Mesenchymal stem cell (in vitro differentiated cells and primary cell): ENCODE data around the gene TMEM170B.

Source experiments
- DNase-seq: peaks from one replicate; pipeline ENCODE4 v3.0.0-alpha.2; 2013
- H2AFZ ChIP-seq: one replicate; pipeline ENCODE4 v1.6.1; 2013; ENCODE audit warnings: low read depth, mild to moderate bottlenecking, control low read depth, inconsistent platforms, low read length, moderate library complexity
- H2AK5ac ChIP-seq: 2 replicates; pipeline ENCODE4 v1.6.1; 2013; ENCODE audit warnings: low read length, moderate library complexity, mild to moderate bottlenecking, inconsistent platforms; ENCODE audit not compliant: severe bottlenecking
- H2BK120ac ChIP-seq: one replicate; pipeline ENCODE4 v1.6.1; 2013; ENCODE audit warnings: low read depth, mild to moderate bottlenecking, inconsistent platforms, low read length, moderate library complexity
- H2BK12ac ChIP-seq, 2 experiments: one replicate each; pipeline ENCODE4 v1.6.1; 2013; ENCODE audit warnings: inconsistent platforms in 2 of 2, low read length in 2 of 2, mild to moderate bottlenecking in 2 of 2, moderate library complexity in 2 of 2, control low read depth in 1 of 2
- H2BK15ac ChIP-seq: one replicate; pipeline ENCODE4 v1.6.1; 2013; ENCODE audit warnings: mild to moderate bottlenecking, low read depth, inconsistent platforms; ENCODE audit not compliant: poor library complexity, severe bottlenecking
- H2BK5ac ChIP-seq: 2 replicates; pipeline ENCODE4 v1.6.1; 2013; ENCODE audit warnings: low read depth, mild to moderate bottlenecking, low read length, control low read depth, inconsistent platforms; ENCODE audit not compliant: poor library complexity, severe bottlenecking
- H3K14ac ChIP-seq, 2 experiments: one replicate each; pipeline ENCODE4 v1.6.1; 2013; ENCODE audit warnings: inconsistent platforms in 2 of 2, low read length in 2 of 2, control low read depth in 1 of 2, mild to moderate bottlenecking in 1 of 2, moderate library complexity in 1 of 2
- H3K18ac ChIP-seq, 2 experiments: one replicate each; pipeline ENCODE4 v1.6.1; 2013; ENCODE audit warnings: inconsistent platforms in 2 of 2, low read length in 2 of 2, control low read depth in 1 of 2, low read depth in 1 of 2, mild to moderate bottlenecking in 1 of 2
- H3K23ac ChIP-seq, 2 experiments: one replicate each; pipeline ENCODE4 v1.6.1; 2013; ENCODE audit warnings: inconsistent platforms in 2 of 2, low read length in 2 of 2, mild to moderate bottlenecking in 2 of 2, moderate library complexity in 2 of 2, control low read depth in 1 of 2
- H3K27ac ChIP-seq: 2 replicates; pipeline ENCODE4 v1.5.1; 2013; ENCODE audit warnings: mild to moderate bottlenecking, moderate library complexity, low read length, control low read depth, inconsistent platforms; ENCODE audit not compliant: poor library complexity, severe bottlenecking
- H3K27me3 ChIP-seq, 2 experiments: 2 replicates each; pipeline versions ENCODE4 v1.6.1 to v1.7.0; 2013; ENCODE audit warnings: low read length in 2 of 2, mild to moderate bottlenecking in 2 of 2, moderate library complexity in 2 of 2, control low read depth in 1 of 2, inconsistent platforms in 1 of 2; ENCODE audit not compliant: control insufficient read depth in 1 of 2, insufficient read depth in 1 of 2
- H3K36me3 ChIP-seq, 2 experiments: 2 replicates each; pipeline versions ENCODE4 v1.6.1 to v1.7.0; 2013; ENCODE audit warnings: low read length in 2 of 2, control low read depth in 1 of 2, inconsistent platforms in 1 of 2, low read depth in 1 of 2, mild to moderate bottlenecking in 1 of 2; ENCODE audit not compliant: insufficient read depth in 2 of 2, control insufficient read depth in 1 of 2
- H3K4ac ChIP-seq, 2 experiments: one replicate each; pipeline ENCODE4 v1.6.1; 2013; ENCODE audit warnings: inconsistent platforms in 2 of 2, low read length in 2 of 2, mild to moderate bottlenecking in 2 of 2, moderate library complexity in 2 of 2, control low read depth in 1 of 2, low read depth in 1 of 2
- H3K4me1 ChIP-seq: 2 replicates; pipeline ENCODE4 v1.6.1; 2013; ENCODE audit warnings: low read depth, low read length, control low read depth; ENCODE audit not compliant: control insufficient read depth, insufficient read depth
- H3K4me2 ChIP-seq: 2 replicates; pipeline ENCODE4 v1.6.1; 2013; ENCODE audit warnings: low read length, mild to moderate bottlenecking, inconsistent platforms; ENCODE audit not compliant: poor library complexity, severe bottlenecking
- H3K4me3 ChIP-seq, 2 experiments: 2 replicates each; pipeline versions ENCODE4 v1.5.1 to v1.7.0; 2013; ENCODE audit warnings: low read length in 2 of 2, mild to moderate bottlenecking in 2 of 2, control low read depth in 1 of 2, low read depth in 1 of 2; ENCODE audit not compliant: insufficient read depth in 1 of 2
- H3K79me1 ChIP-seq: replicated peaks from 2 replicates; pipeline ENCODE4 v1.6.1; 2013; ENCODE audit warnings: mild to moderate bottlenecking, control low read depth, low read length, inconsistent platforms; ENCODE audit not compliant: poor library complexity, severe bottlenecking
- H3K9ac ChIP-seq: 2 replicates; pipeline ENCODE4 v1.7.0; 2013; ENCODE audit warnings: mild to moderate bottlenecking, low read length, moderate library complexity
- H3K9me3 ChIP-seq: 2 replicates; pipeline ENCODE4 v1.7.0; 2013; ENCODE audit warnings: mild to moderate bottlenecking, low read length; ENCODE audit not compliant: control insufficient read depth
- H4K8ac ChIP-seq: one replicate; pipeline ENCODE4 v1.6.1; 2013; ENCODE audit warnings: inconsistent platforms, mild to moderate bottlenecking, low read length, moderate library complexity
- H4K91ac ChIP-seq: one replicate; pipeline ENCODE4 v1.6.1; 2013; ENCODE audit warnings: mild to moderate bottlenecking, low read length, inconsistent platforms
- WGBS: methylation state at CpG from one replicate; pipeline ENCODE4 v1.1.7; 2013; ENCODE audit warnings: mixed read lengths; 5-methylcytosine and 5-hydroxymethylcytosine counted together

TMEM170B gene

DNA sequence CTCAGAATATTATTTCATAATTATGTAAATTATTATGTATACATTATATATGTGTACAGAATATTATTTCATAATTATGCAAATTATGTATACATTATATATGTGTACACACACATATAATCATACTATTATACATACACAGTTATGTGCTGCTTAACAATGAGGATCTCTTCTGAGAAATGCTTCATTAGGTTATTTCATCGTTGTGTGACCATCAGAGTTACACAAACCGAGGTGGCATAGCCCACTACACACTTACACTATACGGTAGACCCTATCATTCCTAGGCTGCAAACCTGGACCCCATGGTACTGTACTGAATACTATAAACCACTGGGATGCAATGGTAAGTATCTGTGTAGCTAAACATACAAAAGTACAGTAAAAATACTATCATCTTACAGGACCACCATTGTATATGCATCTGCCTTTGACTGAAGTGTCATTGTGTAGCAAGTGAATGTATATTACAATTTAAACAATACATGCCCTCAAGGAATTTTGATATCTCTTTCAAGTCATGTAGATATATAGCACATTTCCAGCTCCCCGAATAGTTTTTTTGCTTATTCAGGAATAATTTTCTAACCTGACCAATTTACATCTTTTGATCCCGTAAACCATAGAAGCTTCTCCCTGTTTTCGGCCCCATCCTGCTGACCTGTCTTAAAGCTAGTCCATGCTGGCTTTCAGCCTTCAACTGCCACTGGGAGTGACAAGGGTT is 71.2 kb downstream of the TMEM170B start:
- H3K4ac ChIP-seq: peak overlapping the region in 1 of 2 experiments; percentile 56
- 89% methylated on average over 5 of the region's 6 CpGs for WGBS
- peak overlapping the region; percentile 88 for H3K27ac ChIP-seq
- H2BK5ac ChIP-seq: peak overlapping the region; percentile 88
- H3K36me3 ChIP-seq: no peaks in the 10 kb centered on the region
- H3K4me1 ChIP-seq: peaks cover 13% of the 10 kb centered on the region
- peak overlapping the region; percentile 14 for H4K8ac ChIP-seq
- H3K23ac ChIP-seq: peak overlapping the region in 1 of 2 experiments; percentile 1
- H2BK12ac ChIP-seq: peak overlapping the region; percentile 74 to 83
- no peak overlapping the region for H2BK15ac ChIP-seq
- no peak for DNase-seq
- no peak overlapping the region for H3K9ac ChIP-seq
- H3K4me3 ChIP-seq: no peak overlapping the region
- no peaks in the 10 kb centered on the region for H3K9me3 ChIP-seq
- no peak overlapping the region for H3K14ac ChIP-seq
- peak overlapping the region; percentile 50 to 79 for H3K18ac ChIP-seq
- H4K91ac ChIP-seq: peak overlapping the region; percentile 3
- H3K79me1 ChIP-seq: no peaks in the 10 kb centered on the region
- peak overlapping the region; percentile 99 for H2AK5ac ChIP-seq
- peaks cover 0 to 3% of the 10 kb centered on the region in 2 experiments for H3K27me3 ChIP-seq
- H3K4me2 ChIP-seq: no peak overlapping the region
- no peak overlapping the region for H2BK120ac ChIP-seq
- H2AFZ ChIP-seq: peak overlapping the region; percentile 33

DNA sequence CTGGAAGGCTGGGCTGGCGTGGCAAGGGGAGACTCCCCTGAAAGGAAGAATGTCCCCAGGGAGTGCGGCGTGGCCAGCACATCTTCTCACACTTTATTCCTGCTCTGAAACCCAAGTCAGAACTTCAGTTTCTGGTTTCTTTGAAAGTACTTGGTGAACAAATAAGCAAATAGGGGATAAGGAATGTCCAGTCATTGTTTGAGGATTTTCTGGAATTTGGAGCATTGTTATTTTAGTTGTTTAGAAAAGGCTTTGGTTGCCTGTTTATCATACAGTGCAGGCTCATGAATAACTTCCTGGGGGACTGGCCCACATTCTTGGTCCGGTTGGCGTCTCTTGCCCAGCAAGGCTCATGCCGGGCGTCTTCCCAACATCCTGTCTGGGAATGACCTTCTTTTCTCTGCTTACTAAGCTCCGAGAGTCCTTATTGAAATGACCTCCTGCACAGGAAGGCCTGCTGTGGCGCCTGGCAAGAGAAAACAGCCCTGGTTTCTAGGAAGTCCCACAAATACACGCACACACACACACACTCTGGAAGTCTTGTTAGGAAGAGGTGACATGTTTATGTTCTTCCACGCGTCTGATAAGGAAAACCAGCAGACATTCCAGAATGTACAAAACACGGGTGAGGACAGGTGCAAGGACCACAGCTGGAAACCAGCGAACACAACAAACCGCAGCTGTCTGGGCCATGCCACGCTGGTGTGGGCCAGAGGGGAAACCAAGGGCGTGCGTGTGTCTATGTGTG is 71.9 kb downstream of the TMEM170B start:
- Histone ChIP-seq H4K8ac (peak overlapping the region; percentile 14), H3K9me3 (no peaks in the 10 kb centered on the region), H3K4me1 (peaks cover 13% of the 10 kb centered on the region), H3K4me3 (no peak overlapping the region), H4K91ac (peak overlapping the region; percentile 3), H2AK5ac (peak overlapping the region; percentile 92), H3K9ac (no peak overlapping the region), H3K27ac (peak overlapping the region; percentile 88), H3K36me3 (no peaks in the 10 kb centered on the region), H3K18ac (peak overlapping the region; percentile 50 to 79), H2BK15ac (no peak overlapping the region), H3K4ac (peak overlapping the region in 1 of 2 experiments; percentile 56), H2BK120ac (no peak overlapping the region), H2AFZ (peak overlapping the region; percentile 33), H2BK12ac (peak overlapping the region in 1 of 2 experiments; percentile 7), H3K79me1 (no peaks in the 10 kb centered on the region), H2BK5ac (peak overlapping the region; percentile 97), H3K23ac (peak overlapping the region in 1 of 2 experiments; percentile 1), H3K4me2 (no peak overlapping the region), H3K14ac (no peak overlapping the region), H3K27me3 (peaks cover 0 to 3% of the 10 kb centered on the region in 2 experiments)
- peak; percentile 89 for DNase-seq
- WGBS: 9% methylated on average over 14 of the region's 18 CpGs

DNA sequence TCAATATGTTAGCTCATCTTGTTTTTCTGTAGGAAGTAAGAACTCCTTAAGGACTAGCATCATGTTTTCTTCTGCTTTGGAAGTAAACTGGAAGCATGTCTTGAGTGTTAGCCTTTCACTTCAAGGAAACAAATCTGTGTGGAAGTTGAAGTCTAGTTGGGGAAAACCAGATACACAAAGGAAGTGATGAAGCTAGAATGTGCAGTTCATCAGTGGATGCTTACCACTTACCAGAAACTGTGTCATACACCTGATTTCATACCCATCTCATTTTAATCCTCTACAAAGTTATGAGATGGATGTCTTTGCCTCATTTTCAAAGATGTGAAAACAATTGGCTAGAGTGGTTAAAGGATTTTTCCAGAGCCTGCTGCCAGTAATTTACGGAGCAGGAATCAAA is 75.8 kb downstream of the TMEM170B start:
- Histone ChIP-seq H3K36me3 (no peaks in the 10 kb centered on the region), H2AFZ (no peak overlapping the region), H4K91ac (no peak overlapping the region), H3K4me1 (peaks cover 16% of the 10 kb centered on the region), H3K18ac (peak overlapping the region in 1 of 2 experiments; percentile 77), H3K9ac (no peak overlapping the region), H2BK5ac (peak overlapping the region; percentile 96), H3K27me3 (no peaks in the 10 kb centered on the region), H3K4ac (peak overlapping the region in 1 of 2 experiments; percentile 86), H2BK120ac (no peak overlapping the region), H3K4me2 (no peak overlapping the region), H4K8ac (no peak overlapping the region), H3K23ac (no peak overlapping the region), H3K4me3 (no peak overlapping the region), H2AK5ac (peak overlapping the region; percentile 92), H2BK12ac (peak overlapping the region in 1 of 2 experiments; percentile 91), H3K27ac (peak overlapping the region; percentile 100), H3K79me1 (no peaks in the 10 kb centered on the region), H2BK15ac (no peak overlapping the region), H3K14ac (no peak overlapping the region), H3K9me3 (no peaks in the 10 kb centered on the region)
- DNase-seq: no peak
- no CpG with 5 or more reads among the region's 1 CpG for WGBS

DNA sequence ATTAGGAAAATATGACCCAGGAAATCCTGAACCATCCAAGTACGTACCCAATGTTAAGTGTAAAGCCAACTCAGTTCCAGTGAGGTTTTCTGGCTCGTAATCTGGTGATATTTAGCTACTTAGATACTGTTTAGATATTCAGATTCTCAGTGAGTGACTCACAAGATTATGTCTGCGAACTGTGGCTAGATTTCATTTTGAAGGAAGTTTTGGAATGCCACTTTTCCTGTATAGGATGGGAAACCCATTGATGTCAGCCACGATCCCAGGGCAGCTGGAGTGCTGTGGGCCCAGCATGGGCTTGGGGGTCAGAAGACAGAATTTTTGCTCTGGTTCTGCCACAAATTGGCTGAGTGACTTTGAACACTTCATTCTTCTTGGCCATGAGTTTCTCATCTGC is 76.3 kb downstream of the TMEM170B start:
- Histone ChIP-seq H3K14ac (no peak overlapping the region), H2BK120ac (no peak overlapping the region), H3K18ac (peak overlapping the region in 1 of 2 experiments; percentile 84), H3K4ac (no peak overlapping the region), H3K36me3 (no peaks in the 10 kb centered on the region), H3K9ac (no peak overlapping the region), H4K8ac (no peak overlapping the region), H3K27me3 (no peaks in the 10 kb centered on the region), H2BK15ac (no peak overlapping the region), H2BK5ac (peak overlapping the region; percentile 97), H3K9me3 (no peaks in the 10 kb centered on the region), H2AFZ (no peak overlapping the region), H3K4me1 (peaks cover 16% of the 10 kb centered on the region), H3K79me1 (no peaks in the 10 kb centered on the region), H3K4me3 (no peak overlapping the region), H2BK12ac (no peak overlapping the region), H3K4me2 (no peak overlapping the region), H3K27ac (peak overlapping the region; percentile 100), H3K23ac (no peak overlapping the region), H2AK5ac (peak overlapping the region; percentile 100), H4K91ac (no peak overlapping the region)
- peak; percentile 94 for DNase-seq
- 0% methylated on average over 4 of the region's 4 CpGs for WGBS
